ENCODE data around the gene OPTN.
"Not testable (repeated sequence)": the region's sequence is repeated elsewhere in the genome, so short reads cannot be mapped to it uniquely, and the experiment has no call there.

The OPTN gene

DNA sequence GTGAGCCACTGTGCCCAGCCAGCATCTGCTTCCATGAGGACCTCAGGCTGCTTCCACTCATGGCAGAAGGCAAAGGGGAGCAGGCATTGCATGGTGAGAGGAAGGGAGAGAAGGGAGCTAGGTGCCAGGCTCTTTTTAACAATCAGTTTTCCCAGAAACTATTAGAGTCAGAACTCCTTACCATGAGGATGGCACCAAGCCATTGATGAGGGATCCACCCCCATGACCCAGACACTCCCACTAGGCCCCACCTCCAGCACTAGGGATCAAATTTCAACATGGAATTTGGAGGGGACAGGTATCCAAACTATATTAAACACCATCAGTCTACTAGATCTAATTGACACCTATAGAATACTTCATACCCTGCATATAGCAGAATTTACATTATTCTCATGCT is 47.2 kb downstream of the OPTN start:
- no peaks in the 10 kb centered on the region for H3K27me3 ChIP-seq (ENCODE audit: insufficient read depth, low read length)
- no peak overlapping the region for H3K4me3 ChIP-seq (ENCODE audit: low read length)
- H2AFZ ChIP-seq (ENCODE audit: low read depth, low read length): no peak overlapping the region
- no peaks in the 10 kb centered on the region for H3K9me3 ChIP-seq (ENCODE audit: low read length)
- H3K36me3 ChIP-seq (ENCODE audit: insufficient read depth, low read length): no peaks in the 10 kb centered on the region
- H3K4me1 ChIP-seq (ENCODE audit: insufficient read depth, low read length): no peaks in the 10 kb centered on the region

GRCh38 chr10:13152296-13152695 is 52.3 kb downstream of the OPTN start:
- H3K4me3 ChIP-seq (ENCODE audit: low read length): no peak overlapping the region

DNA sequence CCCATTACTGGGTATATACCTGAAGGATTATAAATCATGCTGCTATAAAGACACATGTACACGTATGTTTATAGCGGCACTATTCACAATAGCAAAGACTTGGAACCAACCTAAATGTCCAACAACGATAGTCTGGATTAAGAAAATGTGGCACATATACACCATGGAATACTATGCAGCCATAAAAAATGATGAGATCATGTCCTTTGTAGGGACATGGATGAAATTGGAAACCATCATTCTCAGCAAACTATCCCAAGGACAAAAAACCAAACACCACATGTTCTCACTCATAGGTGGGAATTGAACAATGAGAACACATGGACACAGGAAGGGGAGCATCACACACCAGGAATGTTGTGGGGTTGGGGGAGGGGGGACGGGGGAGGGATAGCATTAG is 55.9 kb downstream of the OPTN start:
- H3K36me3 ChIP-seq (ENCODE audit: insufficient read depth, low read length); H3K4me3 ChIP-seq (ENCODE audit: low read length); H3K4me1 ChIP-seq (ENCODE audit: insufficient read depth, low read length); H3K27me3 ChIP-seq (ENCODE audit: insufficient read depth, low read length); H3K9me3 ChIP-seq (ENCODE audit: low read length); H2AFZ ChIP-seq (ENCODE audit: low read depth, low read length): not testable (repeated sequence)

More at GRCh38 chr10:13152296-13152695, 52.3 kb downstream of the OPTN start:
- no peaks in the 10 kb centered on the region for H3K9me3 ChIP-seq (ENCODE audit: low read length)
- H3K4me1 ChIP-seq (ENCODE audit: insufficient read depth, low read length): no peaks in the 10 kb centered on the region
- no peak overlapping the region for H2AFZ ChIP-seq (ENCODE audit: low read depth, low read length)
- no peaks in the 10 kb centered on the region for H3K36me3 ChIP-seq (ENCODE audit: insufficient read depth, low read length)
- H3K27me3 ChIP-seq (ENCODE audit: insufficient read depth, low read length): no peaks in the 10 kb centered on the region

- Histone ChIP-seq H3K9me3 (ENCODE audit: low read length) (no peaks in the 10 kb centered on the region), H3K4me3 (ENCODE audit: low read length) (no peak overlapping the region), H2AFZ (ENCODE audit: low read depth, low read length) (no peak overlapping the region)
These were observed 58.4 kb downstream of the OPTN start for GRCh38 chr10:13158401-13158800.

DNA sequence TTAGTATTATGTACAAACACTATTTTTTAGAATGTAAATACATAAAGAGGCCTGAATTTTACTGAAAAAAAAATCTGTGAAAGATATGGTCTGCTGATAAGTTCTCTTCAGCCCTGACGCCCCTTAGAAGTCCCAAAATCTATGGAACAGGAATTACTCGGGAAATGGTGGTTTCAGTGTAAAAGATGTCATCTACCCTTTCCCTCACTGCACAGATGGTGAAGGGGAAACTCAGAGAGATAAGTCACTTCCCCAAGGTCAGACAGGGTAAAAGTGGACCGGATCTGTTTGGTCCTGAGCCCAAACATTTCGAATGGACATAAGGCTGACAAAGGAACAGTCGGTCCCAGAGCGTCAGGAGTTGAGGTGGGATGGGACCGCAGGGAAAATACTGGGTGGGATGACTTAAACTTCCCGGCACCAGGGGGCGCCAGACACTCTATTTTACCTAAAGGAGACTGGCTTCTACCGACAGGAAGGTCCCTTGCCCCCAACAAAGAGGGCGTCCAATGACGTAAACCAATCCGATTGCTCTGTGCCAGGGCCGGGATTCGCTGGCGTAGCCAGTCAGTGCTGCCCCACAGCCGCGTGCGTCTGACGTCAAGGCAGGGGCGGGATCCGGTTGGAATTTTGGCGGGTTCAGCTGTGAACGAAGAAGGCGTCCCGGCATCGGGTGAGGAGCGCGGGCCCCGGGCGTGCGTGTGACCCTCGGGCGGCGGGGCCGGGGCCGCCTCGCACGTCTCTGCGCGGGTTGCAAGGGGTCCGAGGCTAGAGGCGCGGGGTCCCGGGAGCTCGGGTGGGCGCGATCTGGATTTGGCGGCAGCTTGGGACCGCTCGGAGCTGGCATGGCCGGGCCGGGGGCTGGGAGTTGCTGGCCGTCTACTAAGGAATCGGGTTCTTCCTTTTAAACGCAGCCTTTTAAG is 61.2 kb downstream of the OPTN start, which contains the start of gene MCM10:
TSS of gene MCM10 (plus strand) at position 625 of the 923 bp plus-strand sequence. CDS start 2,645 bp downstream, outside the sequence.
- Histone ChIP-seq H3K36me3 (ENCODE audit: insufficient read depth, low read length) (peaks cover 15% of the 10 kb centered on the region), H3K9me3 (ENCODE audit: low read length) (no peaks in the 10 kb centered on the region), H3K4me1 (ENCODE audit: insufficient read depth, low read length) (peaks cover 13% of the 10 kb centered on the region), H3K27me3 (ENCODE audit: insufficient read depth, low read length) (no peaks in the 10 kb centered on the region), H2AFZ (ENCODE audit: low read depth, low read length) (peak within 1 kb of the TSS; percentile 75), H3K4me3 (ENCODE audit: low read length) (peak within 1 kb of the TSS; percentile 66)

More at GRCh38 chr10:13158401-13158800, 58.4 kb downstream of the OPTN start:
- no peaks in the 10 kb centered on the region for H3K27me3 ChIP-seq (ENCODE audit: insufficient read depth, low read length)
- peaks cover 13% of the 10 kb centered on the region for H3K4me1 ChIP-seq (ENCODE audit: insufficient read depth, low read length)
- no peaks in the 10 kb centered on the region for H3K36me3 ChIP-seq (ENCODE audit: insufficient read depth, low read length)

DNA sequence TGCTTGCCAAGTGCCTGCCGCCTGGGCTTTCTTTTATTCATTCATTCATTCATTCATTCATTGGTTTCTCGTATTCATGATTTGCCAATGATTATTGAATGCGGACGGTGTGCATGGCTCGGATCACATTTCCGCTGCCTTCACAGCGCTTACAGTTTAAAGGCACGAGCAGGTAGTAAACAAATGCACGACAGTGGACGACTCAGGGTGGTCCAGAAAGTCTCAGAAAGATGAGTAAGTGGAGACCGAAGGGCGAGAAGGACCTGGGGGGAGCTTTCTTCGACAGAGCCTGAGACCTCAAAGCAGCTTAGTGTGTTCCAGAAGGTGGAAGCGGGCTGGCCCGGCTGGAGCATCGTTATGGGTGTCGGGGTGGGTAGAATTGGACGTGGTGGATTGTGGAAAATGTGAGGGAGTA is 61.9 kb downstream of the OPTN start:
- Histone ChIP-seq H2AFZ (ENCODE audit: low read depth, low read length) (peak overlapping the region; percentile 63), H3K27me3 (ENCODE audit: insufficient read depth, low read length) (no peaks in the 10 kb centered on the region), H3K4me3 (ENCODE audit: low read length) (peak overlapping the region; percentile 66), H3K9me3 (ENCODE audit: low read length) (no peaks in the 10 kb centered on the region), H3K36me3 (ENCODE audit: insufficient read depth, low read length) (peaks cover 19% of the 10 kb centered on the region), H3K4me1 (ENCODE audit: insufficient read depth, low read length) (peaks cover 13% of the 10 kb centered on the region)

DNA sequence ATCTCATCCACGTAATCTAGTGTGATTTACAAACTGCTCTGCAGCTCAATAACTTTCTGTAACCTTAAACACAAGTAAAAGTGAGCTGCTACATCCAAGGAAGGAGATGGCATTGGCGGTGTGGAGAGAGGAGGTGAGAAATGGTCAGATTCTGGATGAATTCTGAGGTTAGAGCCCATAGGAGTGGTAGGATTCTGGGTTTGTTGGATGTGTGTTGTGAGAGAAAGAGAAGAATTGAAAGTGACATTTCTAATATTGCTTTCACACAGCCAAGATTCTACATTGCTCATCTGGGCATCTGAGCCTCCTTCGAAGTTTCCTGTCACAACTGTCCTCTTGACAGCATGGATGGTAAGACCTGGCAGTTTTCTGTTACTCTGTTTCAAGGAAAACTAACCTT is 63.9 kb downstream of the OPTN start:
- no peaks in the 10 kb centered on the region for H3K9me3 ChIP-seq (ENCODE audit: low read length)
- H2AFZ ChIP-seq (ENCODE audit: low read depth, low read length): no peak overlapping the region
- no peaks in the 10 kb centered on the region for H3K27me3 ChIP-seq (ENCODE audit: insufficient read depth, low read length)
- H3K36me3 ChIP-seq (ENCODE audit: insufficient read depth, low read length): peaks cover 31% of the 10 kb centered on the region
- peaks cover 13% of the 10 kb centered on the region for H3K4me1 ChIP-seq (ENCODE audit: insufficient read depth, low read length)
- H3K4me3 ChIP-seq (ENCODE audit: low read length): no peak overlapping the region

- Histone ChIP-seq H3K27me3 (ENCODE audit: insufficient read depth, low read length) (no peaks in the 10 kb centered on the region), H3K4me3 (ENCODE audit: low read length) (no peak overlapping the region), H3K9me3 (ENCODE audit: low read length) (no peaks in the 10 kb centered on the region), H3K36me3 (ENCODE audit: insufficient read depth, low read length) (peaks cover 38% of the 10 kb centered on the region), H3K4me1 (ENCODE audit: insufficient read depth, low read length) (peaks cover 13% of the 10 kb centered on the region), H2AFZ (ENCODE audit: low read depth, low read length) (no peak overlapping the region)
These were observed 65.2 kb downstream of the OPTN start for GRCh38 chr10:13165177-13165576.

DNA sequence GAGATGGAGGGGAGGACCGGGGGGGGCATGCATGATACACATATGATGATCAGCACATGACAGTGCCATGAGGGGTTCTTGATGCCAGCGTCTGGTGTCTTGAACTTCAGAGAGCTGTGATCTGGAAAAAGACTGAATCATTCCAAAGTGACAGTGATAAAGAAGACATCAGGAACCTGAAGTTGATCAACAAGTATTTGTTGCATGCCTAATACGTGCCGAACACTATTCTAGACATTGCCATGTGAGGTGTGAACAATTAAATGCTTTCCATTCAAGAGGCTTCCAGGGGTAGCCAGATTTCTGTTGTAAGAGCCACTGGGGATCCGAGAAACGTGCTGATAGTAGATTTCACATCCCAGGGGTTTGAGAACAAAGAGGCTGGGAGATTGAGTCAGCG is 67.6 kb downstream of the OPTN start:
- Histone ChIP-seq H3K9me3 (ENCODE audit: low read length) (no peaks in the 10 kb centered on the region), H2AFZ (ENCODE audit: low read depth, low read length) (no peak overlapping the region), H3K4me1 (ENCODE audit: insufficient read depth, low read length) (no peaks in the 10 kb centered on the region), H3K4me3 (ENCODE audit: low read length) (no peak overlapping the region), H3K36me3 (ENCODE audit: insufficient read depth, low read length) (peaks cover 57% of the 10 kb centered on the region), H3K27me3 (ENCODE audit: insufficient read depth, low read length) (no peaks in the 10 kb centered on the region)

DNA sequence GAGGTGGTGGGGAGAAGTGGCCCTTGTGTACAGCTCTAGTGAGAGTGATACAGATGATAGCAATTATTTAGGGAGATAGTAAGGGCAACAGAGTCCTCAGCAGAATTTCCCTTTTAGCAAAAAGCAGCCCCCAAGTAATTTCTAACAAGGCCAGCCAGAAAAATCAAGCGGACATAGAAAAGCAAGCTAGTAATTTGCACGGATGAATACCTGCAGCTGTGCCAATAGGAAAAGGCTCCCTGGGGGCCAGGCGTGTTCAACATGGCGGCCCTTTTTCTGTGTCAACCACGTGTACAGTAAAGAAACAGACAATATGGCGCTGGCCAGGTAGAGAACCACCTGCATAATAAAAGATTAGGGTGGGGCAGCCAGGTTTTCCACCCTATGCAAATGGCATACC is 68.8 kb downstream of the OPTN start:
- H3K4me1 ChIP-seq (ENCODE audit: insufficient read depth, low read length): no peaks in the 10 kb centered on the region
- H3K9me3 ChIP-seq (ENCODE audit: low read length): no peaks in the 10 kb centered on the region
- no peak overlapping the region for H3K4me3 ChIP-seq (ENCODE audit: low read length)
- no peak overlapping the region for H2AFZ ChIP-seq (ENCODE audit: low read depth, low read length)
- H3K27me3 ChIP-seq (ENCODE audit: insufficient read depth, low read length): no peaks in the 10 kb centered on the region
- peaks cover 68% of the 10 kb centered on the region for H3K36me3 ChIP-seq (ENCODE audit: insufficient read depth, low read length)

DNA sequence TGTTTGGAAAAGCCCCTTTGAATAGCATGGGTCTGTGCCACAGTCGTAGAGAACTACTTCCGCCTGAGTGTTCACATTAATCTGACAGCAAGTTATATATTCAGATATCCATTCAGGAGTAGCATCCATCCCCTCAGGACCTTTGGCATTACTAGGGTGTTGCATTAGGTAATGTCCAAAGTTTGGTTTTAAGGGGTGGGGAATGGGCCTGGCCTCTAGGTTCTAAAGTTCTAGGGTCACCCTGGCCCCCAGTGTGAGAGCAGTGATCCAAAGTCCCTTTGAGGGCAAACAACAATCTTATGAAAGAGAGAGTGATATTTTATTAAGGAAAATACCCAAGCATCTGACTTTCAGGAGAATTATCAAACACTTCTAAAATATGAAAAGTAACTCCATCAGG is 73.7 kb downstream of the OPTN start:
- Histone ChIP-seq H3K9me3 (ENCODE audit: low read length) (no peaks in the 10 kb centered on the region), H3K27me3 (ENCODE audit: insufficient read depth, low read length) (no peaks in the 10 kb centered on the region), H3K36me3 (ENCODE audit: insufficient read depth, low read length) (peaks cover 78% of the 10 kb centered on the region), H3K4me1 (ENCODE audit: insufficient read depth, low read length) (no peaks in the 10 kb centered on the region), H2AFZ (ENCODE audit: low read depth, low read length) (no peak overlapping the region), H3K4me3 (ENCODE audit: low read length) (no peak overlapping the region)

DNA sequence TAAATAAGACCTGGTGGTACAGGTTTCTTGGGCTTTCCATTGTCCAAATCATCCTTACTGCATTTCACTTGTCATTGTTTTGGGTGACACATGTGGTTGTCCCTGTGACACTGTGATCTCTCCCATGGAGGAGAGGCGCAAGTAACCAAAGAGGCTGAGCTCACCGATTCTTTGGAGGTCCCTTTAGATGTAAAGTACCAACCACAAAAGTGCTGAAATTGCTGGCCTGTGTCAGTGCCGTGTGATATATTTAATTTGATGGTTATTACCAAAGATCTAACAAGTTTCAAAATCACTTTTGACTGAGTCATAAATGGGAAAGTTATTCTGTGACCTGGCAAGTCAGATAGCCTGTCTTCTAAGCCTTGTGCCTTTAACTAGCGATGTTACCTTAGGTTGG is 80.8 kb downstream of the OPTN start:
- peaks cover 8% of the 10 kb centered on the region for H3K9me3 ChIP-seq (ENCODE audit: low read length)
- no peak overlapping the region for H3K4me3 ChIP-seq (ENCODE audit: low read length)
- no peaks in the 10 kb centered on the region for H3K27me3 ChIP-seq (ENCODE audit: insufficient read depth, low read length)
- H3K36me3 ChIP-seq (ENCODE audit: insufficient read depth, low read length): peaks cover 84% of the 10 kb centered on the region
- no peaks in the 10 kb centered on the region for H3K4me1 ChIP-seq (ENCODE audit: insufficient read depth, low read length)
- no peak overlapping the region for H2AFZ ChIP-seq (ENCODE audit: low read depth, low read length)

GRCh38 chr10:13182424-13182823 is 82.5 kb downstream of the OPTN start:
- Histone ChIP-seq H3K4me1 (ENCODE audit: insufficient read depth, low read length) (no peaks in the 10 kb centered on the region), H3K36me3 (ENCODE audit: insufficient read depth, low read length) (peaks cover 88% of the 10 kb centered on the region)

More at GRCh38 chr10:13182424-13182823, 82.5 kb downstream of the OPTN start:
- Histone ChIP-seq H3K27me3 (ENCODE audit: insufficient read depth, low read length) (no peaks in the 10 kb centered on the region), H3K4me3 (ENCODE audit: low read length) (no peak overlapping the region), H2AFZ (ENCODE audit: low read depth, low read length) (no peak overlapping the region), H3K9me3 (ENCODE audit: low read length) (peaks cover 16% of the 10 kb centered on the region)
